Liver (tissue), 9 donors: ENCODE data around the gene SLC25A39. TPM values are rescaled to one million over a fixed set of nuclear protein-coding genes. Genes with fewer than 3 reads are reported as not detected.

Experiments
- DNase-seq: peaks from one replicate; pipeline ENCODE4 v3.0.0-alpha.2; 2017; ENCODE audit warnings: low spot score
- H3K27ac ChIP-seq, 2 donors: one replicate each; pipeline ENCODE4 v1.7.0; 2013; ENCODE audit warnings: inconsistent platforms in 2 of 2, low read length in 2 of 2, control low read depth in 1 of 2, low read depth in 1 of 2, mild to moderate bottlenecking in 1 of 2
- H3K27me3 ChIP-seq, 4 donors: one replicate each; pipeline versions ENCODE4 v1.6.1 to v1.7.0; 2013; ENCODE audit warnings: low read length in 3 of 4, inconsistent platforms in 1 of 4, mild to moderate bottlenecking in 1 of 4, moderate library complexity in 1 of 4; ENCODE audit not compliant: control insufficient read depth in 4 of 4, insufficient read depth in 4 of 4
- H3K36me3 ChIP-seq, 4 donors: one replicate each; pipeline versions ENCODE4 v1.6.1 to v1.7.0; 2013; ENCODE audit warnings: low read length in 3 of 4, mild to moderate bottlenecking in 3 of 4, low read depth in 1 of 4, moderate library complexity in 1 of 4; ENCODE audit not compliant: control insufficient read depth in 4 of 4, insufficient read depth in 3 of 4
- H3K4me1 ChIP-seq, 4 donors: one replicate each; pipeline versions ENCODE4 v1.6.1 to v1.7.0; 2013; ENCODE audit warnings: low read length in 3 of 4, mild to moderate bottlenecking in 3 of 4, moderate library complexity in 1 of 4; ENCODE audit not compliant: control insufficient read depth in 4 of 4, insufficient read depth in 4 of 4
- H3K4me3 ChIP-seq, 3 donors: one replicate each; pipeline versions ENCODE4 v1.6.1 to v1.7.0; 2013; ENCODE audit warnings: low read length in 3 of 3, control low read depth in 1 of 3, low read depth in 1 of 3, mild to moderate bottlenecking in 1 of 3
- H3K9ac ChIP-seq, 2 donors: one replicate each; pipeline ENCODE4 v1.7.0; 2013; ENCODE audit warnings: low read length in 2 of 2, mild to moderate bottlenecking in 2 of 2, moderate library complexity in 2 of 2, control low read depth in 1 of 2, low read depth in 1 of 2
- H3K9me3 ChIP-seq, 4 donors: one replicate each; pipeline versions ENCODE4 v1.6.1 to v1.7.0; 2013; ENCODE audit warnings: low read length in 3 of 4; ENCODE audit not compliant: control insufficient read depth in 4 of 4
- ATF3 ChIP-seq: IDR thresholded peaks from 2 replicates; pipeline ENCODE4 v1.6.1; 2016; ENCODE audit warnings: antibody characterized with exemption
- CTCF ChIP-seq: fragments of 150-350 bp; IDR thresholded peaks from 2 replicates; pipeline ENCODE4 v1.5.1; 2017; ENCODE audit warnings: improper control_type of control experiment, low read depth, low read length; ENCODE audit not compliant: missing input control
- EGR1 ChIP-seq, 2 donors: IDR thresholded peaks; 2 replicates each; pipeline ENCODE4 v1.6.1; 2016 to 2018; ENCODE audit warnings: antibody characterized with exemption in 2 of 2, low read depth in 2 of 2
- FOXA1 ChIP-seq: IDR thresholded peaks from 2 replicates; pipeline ENCODE4 v1.6.1; 2016; ENCODE audit warnings: antibody characterized with exemption
- FOXA2 ChIP-seq: IDR thresholded peaks from 2 replicates; pipeline ENCODE4 v1.6.1; 2016; ENCODE audit warnings: antibody characterized with exemption
- GABPA ChIP-seq, 2 donors: IDR thresholded peaks in 1 of 2; conservative IDR thresholded peaks in 1 of 2; 2 replicates each; pipeline ENCODE4 v1.6.1; 2016; ENCODE audit warnings: antibody characterized with exemption in 2 of 2, mild to moderate bottlenecking in 1 of 2, moderate library complexity in 1 of 2
- HNF4A ChIP-seq, 2 donors: conservative IDR thresholded peaks; 2 replicates each; pipeline ENCODE4 v1.6.1; 2016; ENCODE audit warnings: antibody characterized with exemption in 2 of 2, mild to moderate bottlenecking in 2 of 2
- JUND ChIP-seq, 2 donors: IDR thresholded peaks; 2 replicates each; pipeline ENCODE4 v1.6.1; 2016; ENCODE audit warnings: antibody characterized with exemption in 2 of 2
- MAX ChIP-seq: IDR thresholded peaks from 2 replicates; pipeline ENCODE4 v1.6.1; 2016; ENCODE audit warnings: antibody characterized with exemption
- NR2F2 ChIP-seq: IDR thresholded peaks from 2 replicates; pipeline ENCODE4 v1.6.1; 2016; ENCODE audit warnings: antibody characterized with exemption
- RAD21 ChIP-seq, 2 donors: IDR thresholded peaks; 2 replicates each; pipeline ENCODE4 v1.6.1; 2016; ENCODE audit warnings: antibody characterized with exemption in 2 of 2, mild to moderate bottlenecking in 2 of 2
- REST ChIP-seq: IDR thresholded peaks from 2 replicates; pipeline ENCODE4 v1.6.1; 2016; ENCODE audit warnings: antibody characterized with exemption, mild to moderate bottlenecking
- RXRA ChIP-seq, 2 donors: IDR thresholded peaks; 2 replicates each; pipeline ENCODE4 v1.6.1; 2017 to 2018; ENCODE audit warnings: antibody characterized with exemption in 2 of 2, mild to moderate bottlenecking in 1 of 2
- SP1 ChIP-seq: IDR thresholded peaks from 2 replicates; pipeline ENCODE4 v1.6.1; 2018; ENCODE audit warnings: antibody characterized with exemption, mild to moderate bottlenecking
- TAF1 ChIP-seq: conservative IDR thresholded peaks from 2 replicates; pipeline ENCODE4 v1.6.1; 2016; ENCODE audit warnings: antibody characterized with exemption, mild to moderate bottlenecking
- YY1 ChIP-seq: IDR thresholded peaks from 2 replicates; pipeline ENCODE4 v1.6.1; 2016; ENCODE audit warnings: antibody characterized with exemption, mild to moderate bottlenecking
- ZBTB33 ChIP-seq: IDR thresholded peaks from 2 replicates; pipeline ENCODE4 v1.6.1; 2016; ENCODE audit warnings: antibody characterized with exemption
- WGBS: extraction: QIAGEN DNeasy Blood & Tissue Kit; methylation state at CpG from one replicate; pipeline ENCODE4 v1.1.7; 2013; 5-methylcytosine and 5-hydroxymethylcytosine counted together
- polyA plus RNA-seq, 2 donors: library from polyadenylated mRNA; stranded (reverse) in 1 of 2; unstranded in 1 of 2; fragments of 200-250 nt in 1 of 2; fragments of >200 nt in 1 of 2; fragmentation: Nextera tagmentation in 1 of 2; extraction: Ambion mirVana in 1 of 2; gene quantifications; one replicate each; pipeline versions ENCODE4 v1.2.1 to v1.2.3, GENCODE V29; 2013 to 2015
- total RNA-seq, 2 donors: library from RNA; depleted of rRNA; stranded (reverse); fragments of >200 nt; gene quantifications; one replicate each; pipeline ENCODE4 v1.2.3, GENCODE V29; 2014
- donor health status: healthy.
- donor health status: healthy.
- donor health status: healthy.
- donor health status: healthy.
- donor health status: healthy.

The SLC25A39 gene
- total and polyA plus RNA-seq, 4 donors: 62.0 to 395 (median 83.8) TPM

- Histone ChIP-seq H3K27me3 (peaks cover 0 to 6% (median 3%) of the 10 kb centered on the region in 4 donors), H3K27ac (no peak overlapping the region), H3K36me3 (peaks cover 0 to 8% (median 4%) of the 10 kb centered on the region in 4 donors), H3K9ac (no peak overlapping the region), H3K4me3 (peak overlapping the region in 1 of 3 donors; percentile 29), H3K9me3 (no peaks in the 10 kb centered on the region), H3K4me1 (peaks cover 0 to 6% (median 2%) of the 10 kb centered on the region in 4 donors)
- TF ChIP-seq RAD21 (IDR thresholded peaks at IDR 0.05) (no peak), SP1 (no peak), FOXA2 (no peak), JUND (IDR thresholded peaks at IDR 0.05) (no peak), CTCF (no peak), EGR1 (IDR thresholded peaks at IDR 0.05; ENCODE audit: low read depth in 2 of 2) (no peak), RXRA (IDR thresholded peaks at IDR 0.05) (no peak), ZBTB33 (no peak), YY1 (no peak), ATF3 (no peak), HNF4A (conservative IDR thresholded peaks at IDR 0.05) (no peak)
- DNase-seq: no peak
- WGBS: 3% methylated on average over 81 of the region's 81 CpGs
These were observed 9.6 kb downstream of the SLC25A39 start for GRCh38 chr17:44314869-44315661.

- DNase-seq: no peak
- H3K27ac ChIP-seq: no peak overlapping the region
- H3K27me3 ChIP-seq: peaks cover 0 to 6% (median 3%) of the 10 kb centered on the region in 4 donors
- no peaks in the 10 kb centered on the region for H3K9me3 ChIP-seq
- peaks cover 0 to 6% (median 2%) of the 10 kb centered on the region in 4 donors for H3K4me1 ChIP-seq
- peaks cover 0 to 3% (median under 1%) of the 10 kb centered on the region in 4 donors for H3K36me3 ChIP-seq
- 37% methylated on average over 11 of the region's 11 CpGs for WGBS
- no peak overlapping the region for H3K4me3 ChIP-seq
- no peak for TF ChIP-seq TAF1
- TF ChIP-seq CTCF: no peak
- no peak for TF ChIP-seq YY1
- no peak for TF ChIP-seq ZBTB33
- no peak for TF ChIP-seq FOXA2
- no peak for TF ChIP-seq ATF3
- TF ChIP-seq REST: no peak
- TF ChIP-seq NR2F2: no peak
- TF ChIP-seq RAD21 (IDR thresholded peaks at IDR 0.05): no peak
- no peak for TF ChIP-seq EGR1 (IDR thresholded peaks at IDR 0.05; ENCODE audit: low read depth in 2 of 2)
- no peak for TF ChIP-seq GABPA (IDR thresholded peaks at IDR 0.05 in 1 of 2, conservative IDR thresholded peaks at IDR 0.05 in 1 of 2)
- TF ChIP-seq MAX: no peak
- TF ChIP-seq JUND (IDR thresholded peaks at IDR 0.05): no peak
- no peak for TF ChIP-seq RXRA (IDR thresholded peaks at IDR 0.05)
- no peak for TF ChIP-seq FOXA1
- no peak overlapping the region for H3K9ac ChIP-seq
These were observed 10.1 kb downstream of the SLC25A39 start for GRCh38 chr17:44314524-44314868.
